ENCODE measurements around the gene ARRDC4. TPM values are rescaled to one million over a fixed set of nuclear protein-coding genes. Genes with fewer than 3 reads are reported as not detected.

The ARRDC4 gene
- total RNA-seq, 1 donor from 2014 or later, result 5.5 TPM

DNA sequence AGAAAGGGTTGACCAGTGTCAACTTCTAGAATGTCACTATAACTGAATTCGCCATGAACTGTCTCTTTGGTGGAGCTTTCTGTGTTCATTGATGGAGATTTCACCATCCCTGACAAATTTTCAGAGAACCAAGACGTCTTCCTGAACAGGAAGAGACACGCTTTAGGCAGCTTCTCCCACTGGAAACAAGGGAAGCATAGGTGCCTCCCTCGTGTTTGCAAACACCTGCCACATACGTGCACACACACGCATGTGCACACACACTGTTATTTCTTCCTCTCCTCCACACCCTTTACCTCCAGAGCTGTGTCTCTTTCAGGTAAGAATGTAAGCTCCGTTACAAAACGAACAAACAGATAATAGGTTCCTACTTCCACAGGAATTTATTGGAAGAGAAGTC is 15.6 kb downstream of the ARRDC4 start:
- Mint-ChIP-seq H3K4me3 (ENCODE audit: unreplicated experiment) (no peak overlapping the region), H3K9me3 (ENCODE audit: low read depth) (no peaks in the 10 kb centered on the region), H3K27me3 (ENCODE audit: low read depth) (no peaks in the 10 kb centered on the region), H3K4me1 (ENCODE audit: low read depth) (peaks cover 28% of the 10 kb centered on the region), H3K27ac (ENCODE audit: unreplicated experiment) (no peak overlapping the region), H3K36me3 (ENCODE audit: low read depth) (peaks cover 12% of the 10 kb centered on the region)
- TF ChIP-seq, protein P1, sequence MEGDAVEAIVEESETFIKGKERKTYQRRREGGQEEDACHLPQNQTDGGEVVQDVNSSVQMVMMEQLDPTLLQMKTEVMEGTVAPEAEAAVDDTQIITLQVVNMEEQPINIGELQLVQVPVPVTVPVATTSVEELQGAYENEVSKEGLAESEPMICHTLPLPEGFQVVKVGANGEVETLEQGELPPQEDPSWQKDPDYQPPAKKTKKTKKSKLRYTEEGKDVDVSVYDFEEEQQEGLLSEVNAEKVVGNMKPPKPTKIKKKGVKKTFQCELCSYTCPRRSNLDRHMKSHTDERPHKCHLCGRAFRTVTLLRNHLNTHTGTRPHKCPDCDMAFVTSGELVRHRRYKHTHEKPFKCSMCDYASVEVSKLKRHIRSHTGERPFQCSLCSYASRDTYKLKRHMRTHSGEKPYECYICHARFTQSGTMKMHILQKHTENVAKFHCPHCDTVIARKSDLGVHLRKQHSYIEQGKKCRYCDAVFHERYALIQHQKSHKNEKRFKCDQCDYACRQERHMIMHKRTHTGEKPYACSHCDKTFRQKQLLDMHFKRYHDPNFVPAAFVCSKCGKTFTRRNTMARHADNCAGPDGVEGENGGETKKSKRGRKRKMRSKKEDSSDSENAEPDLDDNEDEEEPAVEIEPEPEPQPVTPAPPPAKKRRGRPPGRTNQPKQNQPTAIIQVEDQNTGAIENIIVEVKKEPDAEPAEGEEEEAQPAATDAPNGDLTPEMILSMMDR (IDR thresholded peaks at IDR 0.05), result no peak
- no peak for DNase-seq (ENCODE audit: low spot score)

DNA sequence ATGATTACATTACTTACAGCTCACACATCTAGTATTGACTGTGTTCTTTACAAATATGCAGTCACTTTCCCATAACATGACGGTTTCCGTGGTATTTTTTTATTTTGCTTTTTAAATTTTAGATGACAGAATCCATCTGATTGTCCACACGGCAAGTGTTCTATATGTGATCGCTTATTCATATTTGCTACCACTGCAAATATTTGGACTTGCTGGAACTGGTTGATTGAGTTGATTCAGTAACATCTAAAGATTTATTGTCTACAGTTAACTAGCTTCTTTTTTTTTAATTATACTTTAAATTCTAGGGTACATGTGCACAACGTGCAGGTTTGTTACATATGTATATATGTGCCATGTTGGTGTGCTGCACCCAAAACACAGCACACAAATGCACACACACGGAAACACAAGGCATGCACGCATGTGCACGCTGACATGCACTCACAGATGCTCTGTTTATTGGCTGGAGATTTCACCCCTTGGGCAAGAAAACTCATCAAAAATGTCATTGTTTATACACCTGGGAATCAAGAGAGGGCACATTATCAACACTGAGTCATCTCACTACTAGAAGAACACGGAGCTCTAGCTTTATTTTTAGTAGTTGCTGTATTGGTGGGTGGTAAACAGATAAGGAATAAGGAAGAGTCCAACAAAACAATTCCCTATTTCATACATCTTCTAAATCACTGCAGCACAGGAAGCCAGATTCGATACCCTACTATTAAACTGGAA is 16.4 kb downstream of the ARRDC4 start:
- Mint-ChIP-seq H3K9me3 (ENCODE audit: low read depth) (no peaks in the 10 kb centered on the region), H3K27ac (ENCODE audit: unreplicated experiment) (no peak overlapping the region), H3K4me3 (ENCODE audit: unreplicated experiment) (no peak overlapping the region), H3K27me3 (ENCODE audit: low read depth) (no peaks in the 10 kb centered on the region), H3K36me3 (ENCODE audit: low read depth) (peaks cover 6% of the 10 kb centered on the region), H3K4me1 (ENCODE audit: low read depth) (peaks cover 28% of the 10 kb centered on the region)
- no peak for DNase-seq (ENCODE audit: low spot score)
- TF ChIP-seq, protein P1 (IDR thresholded peaks at IDR 0.05), result no peak

GRCh38 chr15:97977734-97978133 is 17.2 kb downstream of the ARRDC4 start:
- TF ChIP-seq, protein P1 (IDR thresholded peaks at IDR 0.05), result no peak
- no peak overlapping the region for H3K27ac Mint-ChIP-seq (ENCODE audit: unreplicated experiment)
- no peaks in the 10 kb centered on the region for H3K9me3 Mint-ChIP-seq (ENCODE audit: low read depth)
- no peak overlapping the region for H3K4me3 Mint-ChIP-seq (ENCODE audit: unreplicated experiment)
- H3K36me3 Mint-ChIP-seq (ENCODE audit: low read depth), result peaks cover 4% of the 10 kb centered on the region
- no peaks in the 10 kb centered on the region for H3K27me3 Mint-ChIP-seq (ENCODE audit: low read depth)
- H3K4me1 Mint-ChIP-seq (ENCODE audit: low read depth), result peaks cover 28% of the 10 kb centered on the region
- DNase-seq (ENCODE audit: low spot score), result no peak

DNA sequence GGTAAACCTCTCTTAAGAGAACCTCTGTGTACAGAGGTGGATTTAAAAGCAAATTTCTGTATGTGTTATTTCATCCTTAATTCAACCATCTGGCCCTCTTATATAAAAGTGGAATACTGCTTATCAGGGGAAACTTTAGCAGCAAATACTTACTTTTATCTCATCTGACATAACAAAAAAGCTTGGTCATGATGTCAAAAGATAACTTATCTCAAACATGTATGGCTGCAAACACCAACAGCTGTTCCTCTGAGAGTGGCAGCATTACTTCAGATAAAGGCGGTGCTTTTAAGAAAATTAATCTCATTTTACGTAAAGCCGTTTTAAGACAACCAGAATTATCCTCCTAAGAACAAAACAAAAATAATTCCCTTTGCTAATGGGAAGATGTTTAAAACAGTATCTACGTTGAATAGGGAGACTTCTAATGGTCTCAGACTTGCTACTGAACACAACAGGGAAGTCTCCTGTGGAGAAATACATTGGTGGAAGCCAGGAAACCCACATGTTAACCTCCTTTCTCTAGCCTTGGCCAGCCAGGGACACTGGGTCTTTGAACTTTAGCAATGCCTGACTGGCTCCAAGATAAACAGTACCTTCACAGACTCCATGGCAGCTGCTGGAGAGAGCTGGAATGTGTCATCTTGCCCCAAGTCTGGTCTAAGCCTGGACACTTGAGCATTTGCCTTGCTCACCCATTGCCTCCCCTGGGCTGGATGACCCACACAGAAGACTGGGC is 18.1 kb downstream of the ARRDC4 start:
- TF ChIP-seq, protein P1 (IDR thresholded peaks at IDR 0.05), result no peak
- H3K4me3 Mint-ChIP-seq (ENCODE audit: unreplicated experiment), result no peak overlapping the region
- peaks cover 28% of the 10 kb centered on the region for H3K4me1 Mint-ChIP-seq (ENCODE audit: low read depth)
- no peaks in the 10 kb centered on the region for H3K9me3 Mint-ChIP-seq (ENCODE audit: low read depth)
- peak overlapping the region; percentile 13 for H3K27ac Mint-ChIP-seq (ENCODE audit: unreplicated experiment)
- no peaks in the 10 kb centered on the region for H3K36me3 Mint-ChIP-seq (ENCODE audit: low read depth)
- H3K27me3 Mint-ChIP-seq (ENCODE audit: low read depth), result no peaks in the 10 kb centered on the region
- no peak for DNase-seq (ENCODE audit: low spot score)

- no peaks in the 10 kb centered on the region for H3K27me3 Mint-ChIP-seq (ENCODE audit: low read depth)
- no peak overlapping the region for H3K4me3 Mint-ChIP-seq (ENCODE audit: unreplicated experiment)
- H3K4me1 Mint-ChIP-seq (ENCODE audit: low read depth), result peaks cover 28% of the 10 kb centered on the region
- DNase-seq (ENCODE audit: low spot score), result no peak
- TF ChIP-seq, protein P1 (IDR thresholded peaks at IDR 0.05), result no peak
- no peaks in the 10 kb centered on the region for H3K36me3 Mint-ChIP-seq (ENCODE audit: low read depth)
- peak overlapping the region; percentile 13 for H3K27ac Mint-ChIP-seq (ENCODE audit: unreplicated experiment)
- no peaks in the 10 kb centered on the region for H3K9me3 Mint-ChIP-seq (ENCODE audit: low read depth)
Measured at GRCh38 chr15:97979140-97979520, 18.6 kb downstream of the ARRDC4 start.
